AG04450 (cell line): ENCODE measurements around the gene ALDH7A1. TPM values are rescaled to one million over a fixed set of nuclear protein-coding genes. Genes with fewer than 3 reads are reported as not detected.

Experiments
- CTCF ChIA-PET: fragments of 300-600, 350-600 bp; formaldehyde crosslinking; extraction: SDS; loops from one replicate; lab custom pipeline; 2022; ENCODE audit warnings: antibody characterized with exemption, inconsistent platforms; lab: Charles Lee
- POLR2A ChIA-PET: fragments of 350-600 bp; formaldehyde crosslinking; extraction: SDS; loops from one replicate; lab custom pipeline; 2021; ENCODE audit warnings: antibody characterized with exemption, inconsistent platforms; lab: Yijun Ruan, JAX
- DNase-seq: peaks from one replicate; pipeline ENCODE4 v3.0.0-alpha.2; 2011; ENCODE audit warnings: low read depth, low spot score
- H3K27ac ChIP-seq: one replicate; pipeline ENCODE4 v1.5.1; 2012; ENCODE audit warnings: low read depth, low read length, control low read depth
- H3K27me3 ChIP-seq: one replicate; pipeline ENCODE4 v1.6.0; 2012; ENCODE audit warnings: low read length; ENCODE audit not compliant: control insufficient read depth, insufficient read depth
- H3K4me3 ChIP-seq: 2 replicates; pipeline ENCODE4 v1.5.1; 2011; ENCODE audit warnings: mild to moderate bottlenecking, low read depth, low read length, control low read depth
- H3K9me3 ChIP-seq: 2 replicates; pipeline ENCODE4 v1.5.1; 2012; ENCODE audit warnings: low read length; ENCODE audit not compliant: control insufficient read depth, insufficient read depth
- CTCF ChIP-seq: IDR thresholded peaks from 2 replicates; pipeline ENCODE4 v1.5.1; 2011; ENCODE audit warnings: low read depth, low read length, control low read depth, inconsistent platforms
- polyA plus RNA-seq: library from polyadenylated mRNA; depleted of rRNA; stranded (reverse); fragments of >200 nt; gene quantifications from 2 replicates; pipeline ENCODE4 v1.2.3, GENCODE V29; 2011

The ALDH7A1 gene
- polyA plus RNA-seq, 1 experiment: 97.2 TPM

GRCh38 chr5:126513703-126514102 lies 81.3 kb downstream of the ALDH7A1 start:
- Histone ChIP-seq H3K27ac (no peak overlapping the region), H3K9me3 (no peaks in the 10 kb centered on the region), H3K4me3 (no peak overlapping the region), H3K27me3 (no peaks in the 10 kb centered on the region)
- DNase-seq: no peak
- ChIA-PET CTCF (interaction anchor here (1.4 to 1.7 kb wide), 2 partner anchors 14 to 175 kb away, joined by 3 to 10 read pairs; no protein-coding TSS in a partner anchor), POLR2A (no interaction called here)
- no peak for TF ChIP-seq CTCF

GRCh38 chr5:126513302-126513701 lies 81.7 kb downstream of the ALDH7A1 start:
- H3K27me3 ChIP-seq: no peaks in the 10 kb centered on the region
- POLR2A ChIA-PET: no interaction called here
- DNase-seq: no peak
- no peaks in the 10 kb centered on the region for H3K9me3 ChIP-seq
- CTCF ChIA-PET: interaction anchor here (0.6 to 1.7 kb wide), 3 partner anchors 13 to 174 kb away, joined by 3 to 10 read pairs (median 4); no protein-coding TSS in a partner anchor
- H3K4me3 ChIP-seq: no peak overlapping the region
- H3K27ac ChIP-seq: no peak overlapping the region
- TF ChIP-seq CTCF: no peak

- ChIA-PET POLR2A (no interaction called here), CTCF (interaction anchor here (1.2 to 1.7 kb wide), 3 partner anchors 12 to 174 kb away, joined by 3 to 10 read pairs (median 3); no protein-coding TSS in a partner anchor)
- Histone ChIP-seq H3K4me3 (no peak overlapping the region), H3K9me3 (no peaks in the 10 kb centered on the region), H3K27me3 (no peaks in the 10 kb centered on the region), H3K27ac (no peak overlapping the region)
- DNase-seq: no peak
- TF ChIP-seq CTCF: no peak
Measured at GRCh38 chr5:126512451-126512850, 82.6 kb downstream of the ALDH7A1 start.

GRCh38 chr5:126511961-126512360 lies 83.1 kb downstream of the ALDH7A1 start:
- Histone ChIP-seq H3K27me3 (no peaks in the 10 kb centered on the region), H3K27ac (no peak overlapping the region), H3K9me3 (no peaks in the 10 kb centered on the region), H3K4me3 (no peak overlapping the region)
- ChIA-PET CTCF (interaction anchor here (1.2 to 1.7 kb wide), 2 partner anchors 12 to 13 kb away, joined by 3 to 10 read pairs; no protein-coding TSS in a partner anchor), POLR2A (no interaction called here)
- no peak for TF ChIP-seq CTCF
- DNase-seq: no peak

- no peak for TF ChIP-seq CTCF
- no peaks in the 10 kb centered on the region for H3K9me3 ChIP-seq
- ChIA-PET POLR2A (no interaction called here), CTCF (no interaction called here)
- no peak overlapping the region for H3K4me3 ChIP-seq
- H3K27me3 ChIP-seq: no peaks in the 10 kb centered on the region
- H3K27ac ChIP-seq: no peak overlapping the region
- DNase-seq: no peak
Measured at GRCh38 chr5:126509339-126509738, 85.7 kb downstream of the ALDH7A1 start.
